SKM-1 treated with dmso at 0.1 percent for 144 hours (cell line): ENCODE data around the gene ERVFRD-1.
"Not testable (repeated sequence)": the region's sequence is repeated elsewhere in the genome, so short reads cannot be mapped to it uniquely, and the experiment has no call there.

Experiments used
- DNase-seq: peaks from one replicate; lab custom pipeline; 2025; ENCODE audit not compliant: unreplicated experiment; lab: John Stamatoyannopoulos, UW

The ERVFRD-1 gene

DNA sequence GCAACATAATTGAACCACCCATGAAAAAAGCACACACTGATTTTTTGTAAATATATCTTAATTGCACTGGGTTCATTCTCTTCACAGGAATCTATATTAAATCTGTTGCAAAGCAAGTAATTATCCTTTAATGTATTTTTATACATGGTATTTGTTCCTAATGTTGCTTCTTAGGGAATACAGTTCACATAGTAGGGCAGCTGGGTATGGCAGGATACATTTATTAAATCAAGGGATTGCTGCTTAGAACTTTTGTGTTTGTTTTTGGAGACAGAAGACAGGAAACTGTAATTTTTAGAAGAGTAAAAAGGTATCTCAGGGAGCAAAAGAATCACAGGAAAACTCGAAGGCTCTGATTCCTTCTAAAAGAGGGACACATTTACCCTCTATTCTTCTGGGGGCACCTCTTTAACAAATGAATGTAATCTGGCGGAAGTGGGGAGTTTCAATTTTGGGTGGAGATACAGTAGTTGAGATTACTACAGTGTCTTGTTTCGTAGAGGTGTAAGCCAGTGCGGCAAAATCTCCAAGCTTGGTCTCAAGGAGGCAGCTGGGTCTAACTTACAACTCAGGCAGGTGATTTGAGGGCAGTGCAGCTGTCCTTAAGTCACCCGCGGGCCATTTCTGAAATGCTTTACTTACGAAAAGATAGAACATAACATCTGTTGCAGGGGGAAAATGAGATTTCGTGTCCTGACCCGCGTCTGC is 18.7 kb downstream of the ERVFRD-1 start:
- no peak for DNase-seq

GRCh38 chr6:11091141-11091540 is 20.4 kb downstream of the ERVFRD-1 start:
- DNase-seq: peak; percentile 11

- DNase-seq: no peak
These were observed 21.8 kb downstream of the ERVFRD-1 start for GRCh38 chr6:11089695-11090094.

- DNase-seq: not testable (repeated sequence)
These were observed 24.2 kb downstream of the ERVFRD-1 start for GRCh38 chr6:11087141-11087812.

DNA sequence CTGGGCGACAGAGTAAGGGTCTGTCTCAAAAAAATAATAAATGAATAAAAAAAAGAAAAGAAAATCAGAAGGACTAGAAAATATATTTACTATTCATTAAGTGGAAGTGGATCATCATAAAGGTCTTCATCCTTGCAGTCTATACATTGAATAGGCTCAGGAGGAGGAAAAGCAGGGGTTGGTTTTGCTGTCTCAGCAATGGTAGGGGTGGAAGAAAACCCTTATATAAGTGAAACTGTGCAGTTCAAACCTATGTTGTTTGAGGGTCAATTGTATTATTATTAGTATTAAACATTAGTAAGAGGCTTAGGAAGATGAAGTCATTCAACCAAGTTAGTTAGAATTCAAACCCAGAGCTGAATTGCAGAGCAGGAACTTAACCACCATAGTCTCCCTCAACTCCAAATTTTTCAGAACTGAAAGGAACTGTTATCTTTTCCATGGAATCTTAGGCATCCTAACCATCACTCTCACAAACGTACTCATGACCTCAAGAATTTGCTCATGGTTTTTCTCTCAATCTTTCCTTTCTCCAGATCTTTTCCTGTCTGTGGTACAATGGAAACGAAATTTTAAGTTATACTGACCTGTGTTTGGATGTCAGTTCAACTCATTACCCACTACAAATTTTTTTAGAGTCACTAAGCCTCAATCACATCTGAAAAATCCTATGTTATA is 25.6 kb downstream of the ERVFRD-1 start:
- DNase-seq: no peak

DNA sequence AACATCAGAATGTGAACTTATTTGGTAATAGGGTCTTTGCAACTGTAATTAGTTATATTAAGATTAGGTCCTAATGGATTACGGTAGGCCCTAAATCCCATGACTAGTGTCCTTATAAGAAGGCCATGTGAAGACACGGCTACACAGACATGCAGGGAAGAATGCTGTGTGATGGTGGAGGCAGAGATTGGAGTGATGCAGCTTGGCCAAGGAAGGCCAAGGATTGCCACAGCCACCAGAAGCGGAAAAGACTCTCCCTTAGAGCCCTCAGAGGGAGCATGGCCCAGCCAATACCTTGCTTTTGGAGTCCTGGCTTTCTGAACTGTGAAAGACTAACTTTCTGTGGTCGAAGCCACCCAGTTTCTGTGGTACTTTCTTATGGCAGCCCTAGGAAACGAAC is 27.6 kb downstream of the ERVFRD-1 start:
- no peak for DNase-seq

DNA sequence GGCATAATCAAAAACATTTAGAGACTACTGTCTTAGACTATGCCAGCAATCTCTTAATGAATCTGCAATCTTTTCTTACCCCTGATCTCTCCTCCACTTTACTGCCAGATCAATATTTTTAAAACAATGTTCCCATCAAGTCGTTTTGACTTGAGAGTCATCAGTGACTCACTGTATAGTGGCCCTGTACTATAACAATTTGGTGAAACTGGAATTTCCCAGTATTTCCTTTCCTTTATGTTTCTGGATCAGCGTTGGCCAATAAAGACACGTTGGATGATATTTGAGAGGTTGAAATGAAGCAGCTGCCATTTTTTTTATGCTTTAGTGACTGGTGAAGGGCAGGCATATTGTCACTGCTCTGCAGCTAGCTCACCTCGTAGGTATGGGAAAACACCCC is 28.0 kb downstream of the ERVFRD-1 start:
- no peak for DNase-seq

DNA sequence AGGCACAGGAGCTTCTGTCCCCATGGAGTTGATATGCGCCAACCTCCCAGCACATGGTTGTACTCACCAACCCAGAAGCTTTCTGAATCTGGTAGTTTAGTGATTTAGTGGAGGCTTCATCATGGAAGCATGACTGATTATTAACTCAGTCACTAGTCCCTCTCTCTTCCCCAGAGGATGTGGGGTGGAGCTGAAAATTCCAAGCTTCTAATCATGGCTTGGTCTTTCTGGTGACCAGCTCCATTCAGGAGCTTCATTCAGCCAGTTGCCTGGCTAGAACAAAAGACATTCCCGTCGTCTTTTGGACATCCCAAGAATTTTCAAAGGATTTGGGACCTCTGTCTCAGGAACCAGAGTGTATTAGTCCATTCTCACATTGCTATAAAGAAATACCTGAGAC is 31.2 kb downstream of the ERVFRD-1 start:
- no peak for DNase-seq

DNA sequence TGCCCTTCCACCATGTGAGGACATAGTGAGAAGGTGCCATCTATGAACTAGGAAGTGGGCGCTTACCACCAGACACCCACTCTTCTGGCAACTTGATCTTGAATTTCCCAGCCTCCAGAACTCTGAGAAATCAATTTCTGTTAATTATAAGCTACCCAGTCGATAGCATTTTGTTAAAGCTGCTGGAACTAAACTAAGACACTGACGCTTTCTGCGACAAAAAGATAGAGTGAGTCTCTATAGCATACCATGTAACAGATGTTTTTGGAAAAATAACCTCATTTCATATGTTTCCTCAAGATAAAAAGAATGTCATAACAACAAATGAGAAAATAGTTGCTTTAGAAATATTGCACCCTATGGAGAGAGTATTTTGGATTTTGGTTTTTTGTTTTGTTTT is 33.3 kb downstream of the ERVFRD-1 start:
- DNase-seq: no peak

DNA sequence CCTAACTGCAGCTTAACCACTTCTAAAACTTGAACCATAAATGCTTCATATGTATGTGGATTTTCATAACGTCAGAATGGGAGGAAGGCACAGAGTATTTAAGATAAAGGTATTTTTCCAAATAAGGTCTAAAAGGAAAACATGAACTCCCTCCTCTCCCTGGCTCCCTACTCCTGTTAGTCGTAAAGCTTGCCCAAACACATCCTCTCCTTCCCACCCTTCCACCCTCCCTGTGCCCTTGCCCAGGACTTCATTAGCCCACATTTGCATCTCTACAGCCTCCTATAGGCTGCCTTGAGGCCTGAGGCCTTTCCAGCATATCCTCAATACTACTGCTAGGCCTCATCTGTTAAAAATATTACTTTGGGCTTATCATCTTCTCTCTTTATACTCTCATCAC is 35.0 kb downstream of the ERVFRD-1 start:
- no peak for DNase-seq

DNA sequence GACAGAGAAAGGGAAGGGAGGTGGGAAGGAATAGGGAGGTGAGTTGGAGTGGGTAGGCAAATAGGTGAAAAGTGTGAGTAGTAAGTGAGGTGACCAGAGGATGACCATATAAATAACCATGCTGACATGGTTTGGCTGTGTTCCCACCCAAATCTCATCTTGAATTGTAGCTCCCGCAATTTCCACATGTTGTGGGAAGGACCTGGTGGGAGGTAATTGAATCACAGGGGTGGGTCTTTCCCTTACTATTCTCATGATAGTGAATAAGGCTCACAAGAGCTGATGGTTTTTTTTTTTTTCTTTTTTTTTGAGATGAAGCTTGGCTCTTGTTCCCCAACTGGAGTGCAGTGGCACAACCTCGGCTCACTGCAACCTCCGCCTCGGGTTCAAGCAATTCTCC is 39.4 kb downstream of the ERVFRD-1 start:
- DNase-seq: no peak

- no peak for DNase-seq
These were observed 41.8 kb downstream of the ERVFRD-1 start for GRCh38 chr6:11069760-11070159.

DNA sequence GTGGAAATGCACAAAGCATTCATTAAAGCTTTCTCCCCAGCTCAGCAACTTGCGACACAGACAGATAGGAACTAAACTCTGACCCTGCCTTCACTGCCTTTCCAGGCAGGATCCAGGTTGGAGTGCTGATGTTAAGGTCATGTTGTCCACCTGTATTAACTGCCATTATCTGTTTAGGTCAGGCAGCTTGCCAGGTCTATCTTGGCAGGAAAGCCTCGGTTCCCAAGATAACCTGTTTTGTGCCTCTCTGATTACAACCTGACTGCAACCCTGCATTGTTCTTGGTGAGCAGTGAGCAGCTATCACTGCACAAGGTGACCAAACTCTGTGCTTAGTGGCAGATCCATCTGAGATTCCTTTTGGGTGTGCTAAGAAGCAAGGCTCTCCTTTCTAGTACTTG is 44.2 kb downstream of the ERVFRD-1 start:
- DNase-seq: no peak

DNA sequence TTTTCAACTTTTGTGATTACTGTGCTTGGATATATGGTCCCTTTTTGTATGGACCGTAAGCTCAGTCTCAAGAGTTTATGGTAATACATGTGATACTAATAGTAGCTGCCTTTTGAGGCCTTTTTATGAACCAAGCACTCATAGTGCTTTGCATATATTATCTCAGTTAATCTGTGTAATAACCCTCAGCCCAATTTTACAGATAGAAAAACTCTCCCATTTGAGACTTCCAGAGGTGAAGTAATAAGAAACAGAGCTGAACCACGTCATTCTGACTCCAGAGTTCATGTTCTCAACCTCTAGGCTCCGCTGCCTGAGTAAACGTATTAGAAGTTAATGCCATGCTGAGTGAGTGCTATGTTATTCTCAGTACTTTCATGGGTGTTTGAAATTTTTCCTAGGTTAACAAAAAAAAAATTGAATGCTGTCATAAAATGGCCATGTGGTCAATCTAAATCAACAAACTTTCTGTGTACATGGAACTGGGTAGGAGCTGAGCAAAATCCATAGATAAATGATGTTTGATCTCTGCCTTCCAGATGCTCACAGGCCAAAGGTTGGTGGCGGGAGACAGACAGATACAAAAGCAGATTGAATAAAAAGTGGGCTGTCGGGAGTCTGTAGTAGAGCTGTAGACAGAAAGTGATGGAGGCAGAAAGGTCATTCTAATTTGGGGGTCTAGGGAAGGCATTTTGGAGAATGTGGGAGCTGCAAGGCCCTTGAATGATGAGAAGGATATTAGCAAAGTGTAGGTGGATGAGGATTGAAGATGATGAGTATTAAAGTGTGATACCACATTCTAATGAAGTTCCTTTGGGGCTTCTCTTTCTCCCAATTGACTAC is 44.8 kb downstream of the ERVFRD-1 start:
- DNase-seq: no peak

DNA sequence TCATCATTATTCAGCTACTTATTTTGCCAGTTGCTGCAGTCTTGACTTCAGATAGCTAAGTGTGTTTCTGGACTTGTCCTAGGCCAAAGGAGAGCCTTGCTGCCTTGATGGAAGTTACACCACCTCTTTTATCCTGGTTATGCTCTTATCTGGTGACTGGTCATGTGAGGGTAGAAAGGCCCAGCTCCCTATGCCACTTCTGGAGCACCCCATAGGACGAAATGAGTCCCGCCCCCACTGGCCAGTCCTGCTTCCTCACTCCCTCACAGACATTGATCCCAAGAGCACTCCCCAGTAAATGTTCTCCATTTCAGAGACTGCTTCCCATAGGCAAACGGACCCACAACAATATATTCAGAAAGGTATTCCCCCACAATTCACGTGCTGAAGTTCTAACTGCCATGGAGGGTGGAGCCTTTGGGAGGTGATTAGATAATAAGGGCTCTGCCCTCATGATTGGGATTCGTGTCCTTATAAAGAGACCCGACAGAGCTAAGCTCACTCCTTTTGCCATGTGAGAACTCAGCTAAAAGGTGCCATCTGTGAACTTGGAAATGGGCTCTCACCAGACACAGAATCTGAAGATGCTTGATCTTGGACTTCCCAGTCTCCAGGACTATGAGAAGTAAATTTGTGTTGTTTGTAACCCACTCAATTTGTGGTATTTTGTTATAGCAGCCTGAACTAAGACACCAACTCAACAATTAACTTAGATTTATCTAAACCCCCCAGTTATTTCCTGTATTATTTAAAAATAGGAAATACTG is 45.9 kb downstream of the ERVFRD-1 start:
- DNase-seq: no peak

GRCh38 chr6:11064836-11065235 is 46.7 kb downstream of the ERVFRD-1 start:
- no peak for DNase-seq

DNA sequence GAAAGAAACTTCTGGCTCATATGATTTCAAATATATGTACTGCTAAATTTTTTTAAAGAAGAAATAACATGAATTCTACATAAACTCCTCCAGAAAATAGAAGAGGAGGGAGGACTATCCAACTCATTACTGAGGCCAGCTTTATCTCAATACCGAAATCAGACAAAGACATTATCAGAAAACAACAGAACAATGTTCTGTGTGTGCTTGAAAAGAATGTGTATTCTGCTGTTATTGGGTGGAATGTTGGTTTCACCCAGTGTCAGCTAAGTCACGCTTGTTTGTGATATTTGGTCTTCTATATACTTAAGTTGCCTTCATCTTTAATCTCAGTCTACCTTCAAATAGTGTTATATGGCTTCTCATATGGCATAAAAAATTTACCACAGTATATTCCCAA is 48.8 kb downstream of the ERVFRD-1 start:
- no peak for DNase-seq

DNA sequence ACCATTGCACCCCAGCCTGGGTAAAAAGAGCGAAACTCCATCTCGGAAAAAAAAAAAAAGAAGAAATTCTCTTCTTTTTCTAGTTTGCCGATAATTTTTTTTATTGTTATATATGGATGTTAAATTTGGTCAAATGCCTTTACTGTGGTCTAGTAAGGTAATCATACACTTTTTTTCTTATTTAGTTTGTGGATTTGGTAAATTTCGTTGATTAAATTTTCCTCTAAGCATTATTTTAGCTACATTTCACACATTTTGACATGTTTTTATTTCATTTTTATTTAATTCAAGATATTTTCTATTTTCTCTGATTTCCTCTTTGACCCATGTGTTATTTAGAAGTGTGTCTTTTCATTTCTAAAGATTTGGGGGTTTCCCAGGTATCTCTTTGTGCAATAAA is 49.4 kb downstream of the ERVFRD-1 start:
- DNase-seq: no peak

DNA sequence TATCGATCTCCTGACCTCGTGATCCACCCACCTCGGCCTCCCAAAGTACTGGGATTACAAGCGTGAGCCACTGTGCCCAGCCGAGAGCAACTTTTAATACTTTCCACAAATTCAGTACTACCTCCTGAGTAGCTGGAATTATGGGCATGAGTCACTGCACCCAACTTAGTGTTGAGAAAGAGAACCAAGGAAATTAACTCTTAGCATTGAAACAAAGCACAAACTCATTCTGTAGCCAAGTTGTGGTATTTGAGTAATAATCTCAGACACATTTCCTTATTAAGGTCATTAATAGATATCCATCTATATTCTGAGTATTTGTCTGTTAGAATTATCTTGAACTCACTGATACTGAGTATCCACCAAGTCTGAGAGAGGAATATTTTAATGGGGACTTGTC is 53.1 kb downstream of the ERVFRD-1 start:
- no peak for DNase-seq

- no peak for DNase-seq
These were observed 54.7 kb downstream of the ERVFRD-1 start for GRCh38 chr6:11056871-11057270.
